Prostate gland (tissue), 2 donors: ENCODE results near the gene B3GLCT.

Source experiments
- CTCF ChIP-seq, 4 experiments: fragments of 200-600 bp in 2 of 4; fragments of 450-650 bp in 2 of 4; sonication (generic) in 2 of 4; IDR thresholded peaks; 1 replicate in 3 of 4; 2 replicates in 1 of 4; pipeline ENCODE4 v1.5.1; 2016 to 2019; ENCODE audit warnings: antibody characterized with exemption in 4 of 4, mild to moderate bottlenecking in 2 of 4, moderate library complexity in 2 of 4
- POLR2A ChIP-seq: fragments of 450-650 bp; IDR thresholded peaks from one replicate; pipeline ENCODE4 v1.6.1; 2016; ENCODE audit warnings: antibody characterized with exemption, mild to moderate bottlenecking
- POLR2AphosphoS5 ChIP-seq: sonication (generic); formaldehyde crosslinking; IDR thresholded peaks from one replicate; pipeline ENCODE4 v1.6.1; 2017; ENCODE audit warnings: antibody characterized with exemption

- TF ChIP-seq CTCF (IDR thresholded peaks at IDR 0.05), result no peak
- TF ChIP-seq POLR2A, result no peak
- no peak for TF ChIP-seq POLR2AphosphoS5
These were observed 87.2 kb downstream of the B3GLCT start for GRCh38 chr13:31286930-31287329.
